ENCODE measurements around the gene G6PD. TPM values are rescaled to one million over a fixed set of nuclear protein-coding genes. Genes with fewer than 3 reads are reported as not detected.

Gene G6PD
- total RNA-seq, 1 donor from 2014 or later: 47.7 TPM

GRCh38 chrX:154484255-154485149, 62.1 kb downstream of the G6PD start:
- Mint-ChIP-seq H3K4me3 (ENCODE audit: low read depth) (no peak overlapping the region), H3K36me3 (ENCODE audit: insufficient read depth) (peaks cover 1% of the 10 kb centered on the region), H3K27me3 (no peaks in the 10 kb centered on the region), H3K9me3 (ENCODE audit: low read depth) (peaks cover 3% of the 10 kb centered on the region), H3K4me1 (ENCODE audit: low read depth) (no peaks in the 10 kb centered on the region), H3K27ac (no peak overlapping the region)
- DNase-seq (ENCODE audit: low spot score, unreplicated experiment): no peak
- TF ChIP-seq CTCF (IDR thresholded peaks at IDR 0.05; ENCODE audit: unreplicated experiment): no peak

GRCh38 chrX:154483325-154483724, 63.3 kb downstream of the G6PD start:
- H3K36me3 Mint-ChIP-seq (ENCODE audit: insufficient read depth): peaks cover 1% of the 10 kb centered on the region
- no peaks in the 10 kb centered on the region for H3K4me1 Mint-ChIP-seq (ENCODE audit: low read depth)
- H3K4me3 Mint-ChIP-seq (ENCODE audit: low read depth): no peak overlapping the region
- H3K27me3 Mint-ChIP-seq: no peaks in the 10 kb centered on the region
- TF ChIP-seq CTCF (IDR thresholded peaks at IDR 0.05; ENCODE audit: unreplicated experiment): no peak
- H3K9me3 Mint-ChIP-seq (ENCODE audit: low read depth): peaks cover 3% of the 10 kb centered on the region
- no peak for DNase-seq (ENCODE audit: low spot score, unreplicated experiment)
- H3K27ac Mint-ChIP-seq: no peak overlapping the region

- H3K27ac Mint-ChIP-seq: no peak overlapping the region
- peaks cover 1% of the 10 kb centered on the region for H3K36me3 Mint-ChIP-seq (ENCODE audit: insufficient read depth)
- no peaks in the 10 kb centered on the region for H3K4me1 Mint-ChIP-seq (ENCODE audit: low read depth)
- peaks cover 3% of the 10 kb centered on the region for H3K9me3 Mint-ChIP-seq (ENCODE audit: low read depth)
- no peak for TF ChIP-seq CTCF (IDR thresholded peaks at IDR 0.05; ENCODE audit: unreplicated experiment)
- no peak for DNase-seq (ENCODE audit: low spot score, unreplicated experiment)
- no peak overlapping the region for H3K4me3 Mint-ChIP-seq (ENCODE audit: low read depth)
- H3K27me3 Mint-ChIP-seq: no peaks in the 10 kb centered on the region
These were observed 63.9 kb downstream of the G6PD start for GRCh38 chrX:154482786-154483185.

- Mint-ChIP-seq H3K27me3 (no peaks in the 10 kb centered on the region), H3K9me3 (ENCODE audit: low read depth) (peaks cover 3% of the 10 kb centered on the region), H3K36me3 (ENCODE audit: insufficient read depth) (peaks cover 1% of the 10 kb centered on the region), H3K4me1 (ENCODE audit: low read depth) (no peaks in the 10 kb centered on the region), H3K4me3 (ENCODE audit: low read depth) (peak overlapping the region; percentile 3), H3K27ac (peak overlapping the region; percentile 8)
- no peak for TF ChIP-seq CTCF (IDR thresholded peaks at IDR 0.05; ENCODE audit: unreplicated experiment)
- DNase-seq (ENCODE audit: low spot score, unreplicated experiment): no peak
These were observed 64.6 kb downstream of the G6PD start for GRCh38 chrX:154481911-154482601.

Other genes with a start within 250 kb of the G6PD start
- 765 and 777 TPM in 2 replicates for gene FLNA, start 172.2 kb downstream of the G6PD start, total RNA-seq
- 42.5 and 45.9 TPM in 2 replicates for gene EMD, start 167.6 kb downstream of the G6PD start, total RNA-seq
- gene RPL10, start 148.5 kb downstream of the G6PD start, total RNA-seq: 2,364 and 2,443 TPM in 2 replicates
- 12.7 and 14.3 TPM in 2 replicates for gene DNASE1L1, start 137.6 kb downstream of the G6PD start, total RNA-seq
- gene TAFAZZIN, start 135.3 kb downstream of the G6PD start, total RNA-seq: 34.5 and 38.4 TPM in 2 replicates
- gene ATP6AP1, start 118.2 kb downstream of the G6PD start, total RNA-seq: 82.1 and 87.5 TPM in 2 replicates
- 149 and 151 TPM in 2 replicates for gene GDI1, start 109.7 kb downstream of the G6PD start, total RNA-seq
- 65.8 and 66.7 TPM in 2 replicates for gene FAM50A, start 102.7 kb downstream of the G6PD start, total RNA-seq
- gene PLXNA3, start 88.6 kb downstream of the G6PD start, total RNA-seq: 135 and 148 TPM in 2 replicates
- gene LAGE3, start 67.6 kb downstream of the G6PD start, total RNA-seq: 12.8 and 13.5 TPM in 2 replicates
- 17.7 and 20.0 TPM in 2 replicates for gene UBL4A, start 60.2 kb downstream of the G6PD start, total RNA-seq
- 10.4 and 10.9 TPM in 2 replicates for gene SLC10A3, start 56.2 kb downstream of the G6PD start, total RNA-seq
- gene FAM3A, start 30.6 kb downstream of the G6PD start, total RNA-seq: 29.5 and 34.3 TPM in 2 replicates
- gene IKBKG, start 774 bp upstream of the G6PD start, total RNA-seq: 16.7 and 19.1 TPM in 2 replicates
- gene CTAG1A, start 38.3 kb upstream of the G6PD start, total RNA-seq: not detected in 2 replicates
- gene CTAG1B, start 72.4 kb upstream of the G6PD start, total RNA-seq: not detected in 2 replicates
- gene CTAG2, start 106.7 kb upstream of the G6PD start, total RNA-seq: not detected in 2 replicates
- 0.13 and 0.14 TPM in 2 replicates for gene GAB3, start 204.2 kb upstream of the G6PD start, total RNA-seq
- gene DKC1, start 216.0 kb upstream of the G6PD start, total RNA-seq: 58.5 and 61.0 TPM in 2 replicates

Measured in progenitor cell of endocrine pancreas (in vitro differentiated cells).